Loucy (cell line): Measurements from ENCODE around the gene PRR20G.

Experiments used
- CTCF ChIP-seq: fragments of 200-600 bp; sonication (generic); conservative IDR thresholded peaks from 2 replicates; pipeline ENCODE4 v1.5.1; 2014; ENCODE audit warnings: mild to moderate bottlenecking, antibody characterized with exemption, low read length
- EZH2phosphoT487 ChIP-seq: fragments of 200-600 bp; IDR thresholded peaks from 2 replicates; pipeline ENCODE4 v1.6.1; 2018; ENCODE audit warnings: antibody characterized with exemption, mild to moderate bottlenecking, moderate library complexity, borderline replicate concordance

DNA sequence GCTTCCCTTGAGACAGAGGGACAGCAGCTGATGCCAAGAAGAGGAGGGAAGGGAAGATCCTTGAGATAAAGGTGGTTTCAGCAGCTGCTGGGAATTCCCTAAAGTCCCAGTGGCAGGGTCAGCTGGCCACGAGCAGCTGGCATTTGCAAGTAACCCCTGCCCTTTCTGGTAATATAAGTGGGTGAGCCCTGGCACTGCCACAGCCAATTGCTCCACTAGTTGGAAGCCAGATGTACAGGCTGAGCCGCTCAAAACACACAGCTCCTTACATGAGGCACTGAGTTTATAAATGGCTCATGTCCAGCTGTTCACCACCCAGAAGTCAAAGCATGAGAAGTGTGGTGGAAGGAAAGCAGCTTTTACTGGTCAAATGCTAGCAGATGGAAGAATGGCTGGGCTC lies 35.4 kb downstream of the PRR20G start:
- TF ChIP-seq CTCF, result no peak
- TF ChIP-seq EZH2phosphoT487, result no peak
